Measurements from ENCODE around the gene GABRE.

The GABRE gene, protein sequence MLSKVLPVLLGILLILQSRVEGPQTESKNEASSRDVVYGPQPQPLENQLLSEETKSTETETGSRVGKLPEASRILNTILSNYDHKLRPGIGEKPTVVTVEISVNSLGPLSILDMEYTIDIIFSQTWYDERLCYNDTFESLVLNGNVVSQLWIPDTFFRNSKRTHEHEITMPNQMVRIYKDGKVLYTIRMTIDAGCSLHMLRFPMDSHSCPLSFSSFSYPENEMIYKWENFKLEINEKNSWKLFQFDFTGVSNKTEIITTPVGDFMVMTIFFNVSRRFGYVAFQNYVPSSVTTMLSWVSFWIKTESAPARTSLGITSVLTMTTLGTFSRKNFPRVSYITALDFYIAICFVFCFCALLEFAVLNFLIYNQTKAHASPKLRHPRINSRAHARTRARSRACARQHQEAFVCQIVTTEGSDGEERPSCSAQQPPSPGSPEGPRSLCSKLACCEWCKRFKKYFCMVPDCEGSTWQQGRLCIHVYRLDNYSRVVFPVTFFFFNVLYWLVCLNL

GRCh38 chrX:151974336-151975227, at the start of gene GABRE:
Gene GABRE, minus strand, starts transcription at chrX:151974676. Its CDS starts 51 bp downstream, at chrX:151974625.
- peak; percentile 13 for DNase-seq (ENCODE audit: low spot score)

DNA sequence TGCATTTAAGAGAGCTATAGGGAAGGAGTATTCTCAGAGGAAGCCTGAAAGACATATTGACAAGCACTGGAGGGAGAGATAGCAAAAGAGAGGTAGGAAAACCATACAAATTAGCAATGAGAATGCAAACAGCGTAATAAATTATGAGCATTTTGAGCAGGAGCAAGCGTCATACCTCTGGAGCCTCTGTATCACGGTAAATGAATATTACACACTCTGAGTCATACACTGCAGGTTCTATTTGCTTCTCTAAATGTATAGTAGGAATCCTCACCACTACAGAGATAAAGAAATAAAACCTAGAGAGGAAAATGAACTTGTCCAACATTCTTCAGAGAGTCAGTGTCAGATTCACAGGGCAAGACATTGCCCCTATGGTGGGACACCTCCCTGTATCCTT, 46.4 kb upstream of the GABRE start:
- DNase-seq (ENCODE audit: low spot score): no peak

DNA sequence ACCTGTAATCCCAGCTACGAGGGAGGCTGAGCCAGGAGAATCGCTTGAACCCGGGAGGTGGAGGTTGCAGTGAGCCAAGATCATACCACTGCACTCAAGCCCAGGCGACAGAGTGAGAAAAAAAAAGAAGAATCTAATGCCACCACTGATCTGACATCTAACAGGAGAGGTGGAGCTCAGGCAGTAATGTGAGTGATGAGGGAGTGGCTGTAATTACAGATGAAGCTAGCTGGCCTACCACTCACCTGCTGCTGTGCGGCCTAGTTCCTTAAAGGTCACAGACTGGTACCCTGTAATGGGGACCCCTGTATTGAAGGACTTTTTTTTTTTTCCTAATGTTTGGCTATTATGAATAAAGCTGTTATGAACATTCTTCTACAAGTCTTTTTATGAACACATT, 25.3 kb upstream of the GABRE start:
- DNase-seq (ENCODE audit: low spot score): no peak

DNA sequence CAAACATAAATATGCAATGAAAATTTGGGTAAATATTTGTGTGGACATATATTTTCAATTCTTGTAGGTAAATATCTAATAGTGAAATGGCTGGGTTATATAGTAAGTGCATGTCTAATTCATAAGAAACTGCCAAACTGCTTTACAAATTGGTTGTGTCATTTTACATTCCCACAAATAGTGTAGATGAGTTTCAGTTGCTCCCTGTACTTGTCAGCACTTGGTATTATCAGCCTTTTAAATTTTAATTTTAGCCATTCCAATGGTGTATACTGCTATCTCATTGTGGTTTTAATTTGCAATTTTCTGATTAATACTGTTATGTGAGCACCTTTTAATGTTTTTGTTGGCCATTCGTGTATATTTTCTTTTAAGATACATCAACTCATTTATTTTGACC, 23.1 kb upstream of the GABRE start:
- no peak for DNase-seq (ENCODE audit: low spot score)

DNA sequence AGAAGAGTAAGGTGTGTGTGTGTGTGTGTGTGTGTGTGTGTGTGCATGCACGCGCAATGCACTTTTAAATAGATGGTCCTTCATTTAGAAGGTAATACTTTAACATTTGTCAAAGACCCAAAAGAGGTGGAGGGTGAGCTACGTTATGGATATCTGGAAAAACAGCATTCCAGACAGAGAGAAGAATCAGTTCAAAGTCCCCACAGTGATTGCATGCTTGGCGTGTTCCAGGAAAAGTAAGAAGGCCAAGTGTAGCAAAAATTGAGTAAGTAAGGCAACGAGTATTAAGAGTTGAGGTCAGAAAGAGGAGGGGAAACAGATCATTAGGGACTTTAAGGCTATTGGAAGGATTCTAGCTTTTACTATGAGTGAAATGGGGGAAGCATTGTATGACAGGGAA, 21.9 kb upstream of the GABRE start:
- no peak for DNase-seq (ENCODE audit: low spot score)

- no peak for DNase-seq (ENCODE audit: low spot score)
Observed at GRCh38 chrX:151994476-151994875, 20.0 kb upstream of the GABRE start.

GRCh38 chrX:151988706-151989299, 14.3 kb upstream of the GABRE start:
- no peak for DNase-seq (ENCODE audit: low spot score)

- DNase-seq (ENCODE audit: low spot score): no peak
Observed at GRCh38 chrX:151987108-151987507, 12.6 kb upstream of the GABRE start.

DNA sequence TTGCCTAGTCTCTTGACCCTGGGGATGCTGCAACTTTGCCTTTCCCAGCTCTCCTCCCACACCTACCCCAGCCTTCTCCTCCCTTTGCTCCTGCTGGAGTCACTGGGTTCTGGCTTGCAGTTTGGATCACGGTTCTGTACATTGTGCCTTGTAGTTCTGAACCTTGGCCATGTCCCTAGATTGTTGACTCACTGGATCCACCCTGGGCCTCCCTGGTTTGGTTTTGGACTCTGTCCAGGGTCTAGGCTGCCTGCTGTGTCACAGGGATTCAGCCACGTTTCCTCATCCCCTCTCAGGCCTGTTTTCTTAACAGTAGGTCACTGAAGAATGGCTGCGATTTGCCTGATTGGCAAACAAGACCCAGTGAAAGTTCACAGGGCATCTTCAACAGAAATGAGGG, 11.5 kb upstream of the GABRE start:
- DNase-seq (ENCODE audit: low spot score): no peak

DNA sequence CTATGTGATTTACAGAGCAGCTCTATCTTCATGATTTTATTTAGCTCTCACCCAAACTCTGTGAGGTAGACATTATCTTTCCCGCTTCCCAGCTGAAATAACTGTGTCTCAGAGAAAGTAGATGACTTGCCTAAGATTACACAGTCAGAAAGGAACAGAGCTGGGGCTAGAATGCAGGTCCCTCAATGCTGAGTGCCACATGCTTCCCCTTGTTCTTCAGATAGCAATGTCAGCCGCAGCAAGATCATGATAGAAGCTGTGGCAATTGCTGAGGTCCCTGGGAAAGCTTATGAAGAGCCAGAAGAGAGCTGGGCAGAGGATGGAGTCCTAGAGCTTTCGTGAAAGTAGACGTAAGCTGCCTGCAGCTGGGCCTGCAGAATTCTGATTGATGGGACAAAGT, 11.1 kb upstream of the GABRE start:
- no peak for DNase-seq (ENCODE audit: low spot score)

- DNase-seq (ENCODE audit: low spot score): no peak
Observed at GRCh38 chrX:151984902-151985301, 10.4 kb upstream of the GABRE start.

- DNase-seq (ENCODE audit: low spot score): peak; percentile 22
Observed at GRCh38 chrX:151984328-151984727, 9.9 kb upstream of the GABRE start.

GRCh38 chrX:151983186-151983585, 8.7 kb upstream of the GABRE start:
- DNase-seq (ENCODE audit: low spot score): no peak

- DNase-seq (ENCODE audit: low spot score): peak; percentile 64
Observed at GRCh38 chrX:151982222-151982621, 7.7 kb upstream of the GABRE start.

- no peak for DNase-seq (ENCODE audit: low spot score)
Observed at GRCh38 chrX:151981129-151981528, 6.7 kb upstream of the GABRE start.

GRCh38 chrX:151977923-151978322, 3.4 kb upstream of the GABRE start:
- DNase-seq (ENCODE audit: low spot score): no peak

GRCh38 chrX:151977009-151977408, 2.5 kb upstream of the GABRE start:
- DNase-seq (ENCODE audit: low spot score): no peak

DNA sequence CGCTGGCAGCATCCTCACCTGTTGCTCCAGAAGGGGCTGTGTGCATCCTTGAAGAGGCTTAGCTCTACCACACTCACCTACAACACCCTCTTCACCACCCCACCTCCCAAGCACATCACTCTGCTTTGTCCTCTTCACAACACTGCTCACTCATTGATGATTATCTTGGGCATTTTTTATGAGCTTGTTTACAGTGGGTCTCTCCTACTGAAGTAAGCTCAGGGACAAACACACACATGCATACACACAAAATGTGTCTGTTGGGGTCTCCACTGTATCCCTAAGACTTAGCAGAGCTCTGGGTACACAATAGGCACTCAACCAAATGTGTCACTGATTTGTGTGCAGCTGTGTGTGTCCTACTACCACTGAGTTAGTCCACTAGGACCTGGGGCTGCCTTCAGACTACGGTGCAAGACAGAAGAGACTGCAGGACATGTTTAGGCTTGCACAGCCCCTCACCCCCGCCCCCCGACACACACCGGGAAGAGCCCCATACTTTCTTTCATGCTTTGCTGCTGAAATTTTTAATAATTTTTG, 1.3 kb upstream of the GABRE start:
- no peak for DNase-seq (ENCODE audit: low spot score)

GRCh38 chrX:151975228-151975593, 735 bp upstream of the GABRE start:
- no peak for DNase-seq (ENCODE audit: low spot score)

- no peak for DNase-seq (ENCODE audit: low spot score)
Observed at GRCh38 chrX:151973851-151974335, 583 bp downstream of the GABRE start.

DNA sequence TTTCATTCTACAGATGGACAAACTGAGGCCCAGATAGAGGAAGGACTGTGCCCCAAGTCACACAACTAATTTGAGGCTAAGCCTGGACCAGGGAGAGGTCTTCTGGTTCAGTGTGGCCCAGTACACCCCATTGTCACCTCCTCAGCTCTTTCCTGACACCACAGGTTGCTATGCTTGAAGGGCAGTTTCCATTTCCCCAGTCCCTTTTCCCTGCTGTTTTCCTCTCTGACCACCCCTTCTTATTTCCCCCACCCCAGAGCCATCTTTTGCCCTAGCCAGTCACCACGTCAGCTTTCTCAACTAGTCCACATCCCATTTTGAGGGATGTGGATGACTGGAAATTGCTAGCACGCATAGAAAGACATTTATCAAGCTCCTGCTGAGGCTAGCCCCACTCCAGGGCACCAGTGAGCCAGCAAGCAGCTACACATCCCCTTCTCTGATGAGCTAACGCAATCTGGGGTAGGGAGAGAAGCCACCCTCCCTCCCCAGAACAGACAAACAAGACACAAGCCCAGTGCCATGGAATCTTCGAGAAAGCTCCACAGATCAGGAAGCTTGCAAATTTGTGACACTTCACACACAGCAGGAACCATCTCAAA, 1.3 kb downstream of the GABRE start:
- no peak for DNase-seq (ENCODE audit: low spot score)

DNA sequence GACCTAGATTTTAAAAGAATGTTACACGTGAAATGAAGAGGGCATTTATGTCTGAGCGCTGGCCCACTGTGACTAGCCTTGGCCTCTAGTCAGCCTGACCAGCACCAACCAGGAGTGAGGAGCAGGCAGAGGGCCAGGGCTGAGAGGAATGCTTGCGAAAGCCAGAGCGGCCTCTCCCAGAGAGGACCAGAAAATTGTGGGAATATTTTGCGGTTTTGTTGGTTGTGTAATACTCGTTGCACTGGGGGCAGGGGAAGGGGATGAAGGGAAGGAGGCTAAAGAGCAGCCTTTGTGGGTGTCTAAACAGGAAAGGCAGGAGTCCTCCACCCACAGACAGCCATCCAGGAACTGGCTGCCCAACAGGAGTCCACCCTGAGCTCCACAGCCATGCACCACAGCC, 3.8 kb downstream of the GABRE start:
- peak; percentile 14 for DNase-seq (ENCODE audit: low spot score)

All from COLO829 (cell line).